ENCODE data around the gene ZNF511. TPM values are rescaled to one million over a fixed set of nuclear protein-coding genes. Genes with fewer than 3 reads are reported as not detected.

The ZNF511 gene
- total RNA-seq, 4 donors from 2014 or later = 21.8 to 104 (median 27.2) TPM

DNA sequence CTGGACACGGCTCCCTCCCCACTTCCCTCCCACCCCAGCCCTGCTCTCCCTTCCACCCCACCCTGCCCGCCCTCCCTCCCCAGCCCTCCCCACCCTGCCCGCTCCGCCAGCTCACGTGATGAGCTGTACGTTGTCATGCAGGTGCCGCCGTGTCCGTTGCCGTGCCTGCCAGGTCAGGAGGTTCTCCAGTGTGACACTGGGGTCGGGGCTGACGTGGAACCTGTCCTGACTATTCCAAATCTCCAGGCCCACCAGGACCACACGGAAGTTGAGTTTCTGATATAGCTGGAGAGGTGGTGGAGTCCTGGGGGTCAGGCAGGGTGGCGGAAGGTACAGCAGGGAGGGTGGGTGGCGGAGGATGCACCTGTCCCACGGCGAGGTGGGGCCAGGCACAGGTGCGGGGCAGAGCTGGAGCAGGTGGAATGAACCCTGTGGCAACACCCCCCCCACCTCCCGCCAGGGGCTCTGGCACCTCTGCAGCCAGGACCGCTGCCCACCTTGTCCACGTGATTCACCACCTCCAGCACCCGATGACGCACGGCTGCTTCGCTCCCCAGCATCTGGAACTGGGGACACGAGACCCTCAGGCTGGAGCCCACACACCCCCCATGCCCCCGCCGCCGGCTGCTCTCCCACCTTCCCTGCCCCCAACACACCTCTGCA, 36.3 kb upstream of the ZNF511 start:
- intact Hi-C loops (cut with DNase I; ENCODE audit: low total_unique reads) = no loop called here
- no peaks in the 10 kb centered on the region for H3K36me3 ChIP-seq
- in situ Hi-C loops (cut with MboI; ENCODE audit: low pct_ligation_motif_present in 1 of 4, low pct_unique_long_range_greater_than_20kb in 1 of 4, low sequenced_read_pairs in 3 of 4) = no loop called here
- H3K4me1 ChIP-seq = peaks cover 0 to 15% (median 9%) of the 10 kb centered on the region in 4 donors
- 50 to 79% methylated on average over 2 to 28 of the region's 29 CpGs for WGBS, 2 donors (ENCODE audit: low coverage in 1 of 2)
- TF ChIP-seq EP300 (IDR thresholded peaks at IDR 0.05; ENCODE audit: low read depth) (no peak), POLR2A (IDR thresholded peaks at IDR 0.05) (no peak), POLR2AphosphoS5 (IDR thresholded peaks at IDR 0.05) (no peak)
- TF ChIP-seq, protein P1, sequence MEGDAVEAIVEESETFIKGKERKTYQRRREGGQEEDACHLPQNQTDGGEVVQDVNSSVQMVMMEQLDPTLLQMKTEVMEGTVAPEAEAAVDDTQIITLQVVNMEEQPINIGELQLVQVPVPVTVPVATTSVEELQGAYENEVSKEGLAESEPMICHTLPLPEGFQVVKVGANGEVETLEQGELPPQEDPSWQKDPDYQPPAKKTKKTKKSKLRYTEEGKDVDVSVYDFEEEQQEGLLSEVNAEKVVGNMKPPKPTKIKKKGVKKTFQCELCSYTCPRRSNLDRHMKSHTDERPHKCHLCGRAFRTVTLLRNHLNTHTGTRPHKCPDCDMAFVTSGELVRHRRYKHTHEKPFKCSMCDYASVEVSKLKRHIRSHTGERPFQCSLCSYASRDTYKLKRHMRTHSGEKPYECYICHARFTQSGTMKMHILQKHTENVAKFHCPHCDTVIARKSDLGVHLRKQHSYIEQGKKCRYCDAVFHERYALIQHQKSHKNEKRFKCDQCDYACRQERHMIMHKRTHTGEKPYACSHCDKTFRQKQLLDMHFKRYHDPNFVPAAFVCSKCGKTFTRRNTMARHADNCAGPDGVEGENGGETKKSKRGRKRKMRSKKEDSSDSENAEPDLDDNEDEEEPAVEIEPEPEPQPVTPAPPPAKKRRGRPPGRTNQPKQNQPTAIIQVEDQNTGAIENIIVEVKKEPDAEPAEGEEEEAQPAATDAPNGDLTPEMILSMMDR (IDR thresholded peaks at IDR 0.05) = no peak
- H3K9me3 ChIP-seq = no peaks in the 10 kb centered on the region
- peaks cover 29% of the 10 kb centered on the region for H3K27me3 ChIP-seq
- H3K27ac ChIP-seq = no peak overlapping the region
- no peak for DNase-seq
- H3K4me3 ChIP-seq = no peak overlapping the region

GRCh38 chr10:133272964-133273420, 35.7 kb upstream of the ZNF511 start:
- no peak overlapping the region for H3K27ac ChIP-seq
- peaks cover 0 to 21% (median 10%) of the 10 kb centered on the region in 4 donors for H3K4me1 ChIP-seq
- intact Hi-C loops (cut with DNase I; ENCODE audit: low total_unique reads) (no loop called here), in situ Hi-C loops (cut with MboI; ENCODE audit: low pct_ligation_motif_present in 1 of 4, low pct_unique_long_range_greater_than_20kb in 1 of 4, low sequenced_read_pairs in 3 of 4) (no loop called here)
- no peaks in the 10 kb centered on the region for H3K9me3 ChIP-seq
- DNase-seq = no peak
- no peak overlapping the region for H3K4me3 ChIP-seq
- H3K27me3 ChIP-seq = peaks cover 29% of the 10 kb centered on the region
- TF ChIP-seq EP300 (IDR thresholded peaks at IDR 0.05; ENCODE audit: low read depth) (no peak), POLR2AphosphoS5 (IDR thresholded peaks at IDR 0.05) (no peak), POLR2A (IDR thresholded peaks at IDR 0.05) (no peak)
- TF ChIP-seq, protein P1 (IDR thresholded peaks at IDR 0.05) = no peak
- H3K36me3 ChIP-seq = no peaks in the 10 kb centered on the region
- WGBS, 2 donors (ENCODE audit: low coverage in 1 of 2) = 90% methylated on average over 23 of the region's 25 CpGs; no CpG with 5 or more reads in 1 of the 2 donors

DNA sequence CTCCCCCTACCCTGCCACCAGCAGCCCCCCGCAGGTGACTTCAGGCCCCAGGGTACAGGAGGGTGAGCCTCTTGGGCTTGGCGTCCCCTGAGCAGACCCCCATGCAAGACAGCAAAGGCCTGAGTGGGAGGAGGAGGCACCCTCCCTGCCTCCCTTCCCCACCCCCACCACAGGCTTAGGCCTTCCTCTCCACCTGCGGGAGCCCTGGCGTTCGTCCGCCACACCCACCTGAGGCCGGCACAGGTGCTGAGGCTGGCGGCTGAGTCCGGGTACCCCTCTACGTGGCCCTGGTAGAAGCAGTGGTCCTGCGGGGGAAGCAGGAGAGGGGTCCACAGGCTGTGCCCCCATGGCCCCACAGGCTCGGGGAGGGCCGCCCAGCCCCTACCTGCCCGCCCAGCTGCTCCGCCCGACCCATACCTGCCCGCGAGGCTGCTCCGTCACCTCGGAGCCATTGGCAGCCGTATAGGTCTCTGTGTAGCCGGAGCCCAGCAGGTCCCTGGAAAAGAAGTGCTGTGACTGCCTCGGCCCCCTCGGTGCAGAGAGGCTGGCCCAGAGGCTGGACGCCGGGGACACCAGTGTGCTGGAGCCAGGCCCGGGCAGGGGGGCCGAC, 35.1 kb upstream of the ZNF511 start:
- Histone ChIP-seq H3K4me1 (peaks cover 0 to 21% (median 15%) of the 10 kb centered on the region in 4 donors), H3K27ac (no peak overlapping the region), H3K27me3 (peaks cover 29% of the 10 kb centered on the region), H3K4me3 (no peak overlapping the region), H3K36me3 (no peaks in the 10 kb centered on the region), H3K9me3 (no peaks in the 10 kb centered on the region)
- 48% methylated on average over 17 of the region's 28 CpGs; no CpG with 5 or more reads in 1 of the 2 donors for WGBS, 2 donors (ENCODE audit: low coverage in 1 of 2)
- intact Hi-C loops (cut with DNase I; ENCODE audit: low total_unique reads) = no loop called here
- in situ Hi-C loops (cut with MboI; ENCODE audit: low pct_ligation_motif_present in 1 of 4, low pct_unique_long_range_greater_than_20kb in 1 of 4, low sequenced_read_pairs in 3 of 4) = no loop called here
- TF ChIP-seq POLR2AphosphoS5 (IDR thresholded peaks at IDR 0.05) = no peak
- TF ChIP-seq, protein P1 (IDR thresholded peaks at IDR 0.05) = no peak
- TF ChIP-seq EP300 (IDR thresholded peaks at IDR 0.05; ENCODE audit: low read depth) = no peak
- TF ChIP-seq POLR2A (IDR thresholded peaks at IDR 0.05) = no peak
- no peak for DNase-seq

Data from transverse colon (tissue), 4 donors.